Stimulated activated CD4-positive, alpha-beta T cell treated with anti-CD3 and anti-CD28 coated beads, Interleukin-15, amount 100 ng/mL, for 48 hours (primary cell): ENCODE results near the gene SDSL.

Source experiments
- DNase-seq, 2 donors: peaks; one replicate each; pipeline ENCODE4 v3.0.0-alpha.2; 2020; ENCODE audit warnings: low read depth in 2 of 2

The SDSL gene

DNA sequence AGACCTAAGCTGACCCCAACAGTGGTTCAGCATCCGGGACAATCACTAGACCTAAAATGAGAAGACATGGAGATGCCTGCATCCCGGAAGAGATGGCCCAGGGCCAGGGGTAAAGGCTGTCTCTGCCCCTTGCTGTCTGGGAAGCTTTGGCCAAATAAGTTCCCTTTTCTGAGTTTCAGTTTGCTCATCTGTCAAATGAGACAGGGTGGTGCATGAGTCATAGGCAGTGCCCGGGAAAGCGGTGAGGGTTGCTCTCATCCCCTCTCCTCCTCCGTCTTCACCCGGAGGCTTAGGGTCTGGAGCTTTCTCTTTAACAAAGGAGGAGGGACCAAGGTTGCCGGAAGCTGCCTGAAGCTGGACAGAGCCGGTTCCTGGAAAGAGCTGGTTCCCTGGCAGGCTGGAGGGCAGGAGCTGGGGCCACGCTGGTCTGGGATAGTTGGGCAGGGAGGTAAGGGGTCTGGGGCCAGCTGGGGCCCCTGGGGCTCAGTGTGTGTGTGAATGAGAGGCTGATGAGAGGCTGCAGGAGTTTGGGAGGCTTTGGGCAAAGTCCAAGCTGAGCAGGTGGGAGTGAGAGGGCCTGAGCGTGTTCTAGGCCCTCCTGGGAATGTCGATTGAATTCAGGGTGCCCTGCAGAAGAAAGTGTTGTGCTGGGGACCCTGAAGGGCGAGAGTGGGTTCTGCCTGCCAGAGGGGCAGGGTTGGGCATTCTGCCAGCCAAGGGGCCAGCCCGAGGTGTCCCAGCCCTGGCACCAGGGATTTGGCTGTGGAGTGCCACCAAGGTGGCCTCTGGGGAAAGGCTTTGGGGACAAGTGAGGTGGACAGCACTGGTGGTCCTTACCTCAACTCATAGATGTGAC lies at the start of gene SDSL:
SDSL (plus strand) TSS at position 351 of the 856 bp plus-strand sequence. CDS start 5,603 bp downstream, outside the sequence.
- DNase-seq, result peak; percentile 14 to 22

- DNase-seq, result no peak
Observed at GRCh38 chr12:113373440-113373839, 48.7 kb upstream of the SDSL start.

GRCh38 chr12:113373969-113374368 lies 48.2 kb upstream of the SDSL start:
- no peak for DNase-seq

DNA sequence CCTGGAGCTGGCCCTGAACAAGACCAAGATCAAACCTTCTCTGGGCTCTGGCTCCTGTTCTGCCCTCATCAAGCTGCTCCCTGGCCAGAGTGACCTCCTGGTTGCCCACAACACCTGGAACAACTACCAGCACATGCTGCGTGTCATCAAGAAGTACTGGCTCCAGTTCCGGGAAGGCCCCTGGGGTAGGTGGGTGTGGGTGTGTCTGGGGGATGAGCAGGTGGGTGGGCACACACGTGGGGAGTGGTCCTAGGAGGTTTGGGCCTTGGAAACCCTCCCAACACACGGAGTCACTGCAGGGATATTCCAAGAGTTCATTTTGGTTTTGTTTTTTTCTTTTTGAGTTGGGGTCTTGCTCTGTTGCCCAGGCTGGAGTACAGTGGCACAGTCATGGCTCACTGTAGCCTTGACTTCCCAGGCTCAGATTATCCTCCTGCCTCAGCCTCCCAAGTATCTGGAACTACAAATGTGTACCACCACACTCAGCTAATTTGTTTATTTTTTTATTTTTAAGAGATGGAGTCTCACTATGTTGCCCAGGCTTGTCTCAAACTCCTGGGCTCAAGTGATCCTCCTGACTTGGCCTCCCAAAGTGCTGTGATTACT lies 47.3 kb upstream of the SDSL start:
- DNase-seq, result no peak

GRCh38 chr12:113378291-113378690 lies 43.9 kb upstream of the SDSL start:
- no peak for DNase-seq

GRCh38 chr12:113381220-113381619 lies 41.0 kb upstream of the SDSL start:
- no peak for DNase-seq

DNA sequence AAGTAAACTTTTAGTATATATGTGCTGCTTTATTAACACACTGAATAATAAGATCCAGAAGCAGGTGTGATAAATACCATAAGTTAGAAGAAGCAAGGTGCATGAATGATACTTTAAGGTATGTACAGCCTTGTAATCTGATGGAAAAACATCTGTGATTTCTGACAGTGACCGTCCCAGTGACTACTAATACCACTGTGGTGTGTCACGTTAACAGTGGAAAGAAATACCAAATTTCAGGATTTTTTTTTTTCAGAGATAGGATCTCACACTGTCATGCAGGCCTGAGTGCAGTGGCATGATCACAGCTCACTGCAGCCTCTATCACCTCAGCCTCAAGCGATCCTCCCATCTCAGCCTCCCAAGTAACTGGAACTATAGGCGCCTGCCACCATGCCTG lies 40.0 kb upstream of the SDSL start:
- no peak for DNase-seq

DNA sequence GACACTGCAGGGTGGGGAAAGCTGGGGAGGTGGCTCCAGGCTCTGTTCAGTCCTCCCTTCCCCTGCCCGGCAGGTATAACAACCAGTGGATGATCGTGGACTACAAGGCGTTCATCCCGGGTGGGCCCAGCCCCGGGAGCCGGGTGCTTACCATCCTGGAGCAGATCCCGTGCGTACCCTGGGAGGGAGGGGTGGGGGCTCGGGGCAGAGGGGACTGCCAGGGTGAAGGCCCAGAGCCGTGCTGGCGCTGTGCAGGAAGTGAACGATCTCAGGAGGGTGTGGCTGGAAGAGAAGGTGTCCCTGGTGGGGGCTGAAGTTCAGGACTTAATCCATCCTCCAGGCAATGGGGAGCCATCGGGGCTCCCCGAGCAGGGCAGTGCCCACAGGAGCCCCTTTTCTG lies 37.4 kb upstream of the SDSL start:
- DNase-seq, result no peak

DNA sequence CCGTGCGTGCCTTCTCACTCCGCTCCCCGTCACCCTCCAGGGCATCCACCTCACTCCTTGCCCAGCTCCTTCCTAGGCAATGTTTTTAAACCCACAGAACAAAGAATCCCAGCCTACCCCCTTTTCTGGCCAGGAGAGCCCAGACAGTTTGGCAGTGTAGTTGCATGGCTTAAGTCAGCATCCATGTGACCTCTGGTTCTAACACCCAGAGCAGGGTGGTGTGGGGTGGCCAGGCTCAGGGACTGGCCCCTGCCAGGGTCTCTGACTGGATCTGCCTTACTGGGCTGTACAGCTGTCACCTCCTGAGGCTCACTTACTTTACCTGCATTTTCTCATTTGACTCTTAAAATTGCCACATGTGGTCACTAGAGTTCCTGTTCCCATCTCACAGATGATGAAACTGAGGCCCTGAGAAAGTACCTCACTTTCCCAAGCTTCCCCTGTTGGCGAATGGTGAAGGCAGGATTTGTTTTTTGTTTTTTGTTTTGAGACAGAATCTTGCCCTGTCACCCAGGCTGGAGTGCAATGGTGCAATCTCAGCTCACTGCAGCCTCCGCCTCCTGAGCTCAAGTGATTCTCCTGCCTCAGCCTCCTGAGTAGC lies 36.8 kb upstream of the SDSL start:
- no peak for DNase-seq

- DNase-seq, result no peak
Observed at GRCh38 chr12:113386866-113387566, 35.2 kb upstream of the SDSL start.

- DNase-seq, result no peak
Observed at GRCh38 chr12:113387631-113388030, 34.5 kb upstream of the SDSL start.

DNA sequence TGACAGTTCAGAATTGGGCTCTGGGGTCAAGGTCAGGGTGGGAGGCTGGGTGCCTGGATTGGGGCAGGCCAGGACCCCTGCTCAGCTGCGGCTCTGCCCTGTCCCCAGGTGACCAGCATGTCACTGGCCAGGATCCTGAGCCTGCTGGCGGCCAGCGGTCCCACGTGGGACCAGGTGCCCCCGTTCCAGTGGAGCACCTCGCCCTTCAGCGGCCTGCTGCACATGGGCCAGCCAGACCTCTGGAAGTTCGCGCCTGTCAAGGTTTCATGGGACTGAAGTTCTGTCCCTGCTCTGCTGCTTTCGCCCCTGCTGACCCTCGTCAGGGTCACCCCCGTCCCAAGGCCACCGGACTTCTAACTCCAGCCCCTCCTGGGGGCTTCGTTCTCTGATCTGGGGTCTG lies 33.8 kb upstream of the SDSL start:
- DNase-seq, result no peak

DNA sequence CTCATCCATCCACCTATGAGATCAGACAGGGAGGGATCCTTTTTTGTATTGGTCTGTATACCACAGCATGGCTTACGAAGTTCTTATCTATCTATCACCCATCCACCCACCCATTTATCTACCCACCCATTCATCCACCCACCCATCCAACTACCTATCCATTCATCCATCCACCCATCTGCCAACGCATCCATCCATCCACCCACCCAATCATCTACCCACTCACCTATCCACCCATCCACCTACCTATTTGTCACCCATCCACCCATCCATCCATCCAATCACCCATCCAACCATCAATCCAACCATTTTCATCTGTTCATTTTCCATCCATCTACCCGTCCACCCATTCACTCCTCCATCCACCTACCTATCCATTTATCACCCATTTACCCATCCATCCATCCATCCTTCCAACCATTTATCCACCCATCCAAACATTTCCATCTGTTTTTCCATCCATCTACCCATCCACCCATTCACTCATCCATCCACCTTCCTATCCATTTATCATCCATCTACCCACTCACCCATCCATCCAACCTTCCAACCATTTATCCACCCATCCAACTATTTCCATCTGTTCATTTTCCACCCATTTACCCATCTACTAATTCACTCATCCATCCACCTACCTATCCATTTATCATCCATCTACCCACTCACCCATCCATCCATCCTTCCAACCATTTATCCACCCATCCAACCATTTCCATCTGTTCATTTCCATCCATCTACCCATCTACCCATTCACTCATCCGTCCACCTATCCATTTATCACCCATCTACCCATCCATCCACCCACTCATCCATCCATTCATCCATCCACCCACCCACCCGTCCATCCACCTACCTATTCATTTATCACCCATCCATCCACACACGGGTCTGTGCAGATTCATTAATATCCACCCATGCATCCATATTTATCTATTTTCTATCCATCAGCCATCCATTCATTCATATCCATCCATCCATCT lies 31.8 kb upstream of the SDSL start:
- no peak for DNase-seq

GRCh38 chr12:113391145-113391544 lies 31.0 kb upstream of the SDSL start:
- DNase-seq, result no peak

- DNase-seq, result no peak
Observed at GRCh38 chr12:113391650-113392337, 30.4 kb upstream of the SDSL start.

DNA sequence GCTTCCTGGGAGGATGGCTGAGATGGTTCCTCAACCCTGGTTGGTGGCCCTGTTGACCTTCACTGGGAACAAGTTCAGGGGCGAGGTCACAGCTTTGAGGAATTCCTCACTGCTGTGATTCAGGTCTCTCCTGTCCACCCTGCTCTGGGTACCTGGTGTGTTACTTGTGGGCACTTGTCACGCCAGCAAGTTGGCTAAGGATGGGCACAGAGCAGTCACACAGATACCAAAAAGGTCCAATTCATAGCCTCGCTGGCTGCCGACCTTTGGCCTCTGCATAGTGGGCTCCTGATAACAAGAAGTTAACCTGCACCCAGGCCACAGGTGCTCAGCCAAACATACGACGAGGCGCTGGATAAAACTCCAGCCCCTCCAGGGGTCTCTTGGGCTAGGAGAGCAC lies 29.7 kb upstream of the SDSL start:
- DNase-seq, result no peak

- no peak for DNase-seq
Observed at GRCh38 chr12:113392988-113393579, 29.1 kb upstream of the SDSL start.

GRCh38 chr12:113393749-113394148 lies 28.4 kb upstream of the SDSL start:
- DNase-seq, result no peak

- DNase-seq, result no peak
Observed at GRCh38 chr12:113395119-113395518, 27.1 kb upstream of the SDSL start.

DNA sequence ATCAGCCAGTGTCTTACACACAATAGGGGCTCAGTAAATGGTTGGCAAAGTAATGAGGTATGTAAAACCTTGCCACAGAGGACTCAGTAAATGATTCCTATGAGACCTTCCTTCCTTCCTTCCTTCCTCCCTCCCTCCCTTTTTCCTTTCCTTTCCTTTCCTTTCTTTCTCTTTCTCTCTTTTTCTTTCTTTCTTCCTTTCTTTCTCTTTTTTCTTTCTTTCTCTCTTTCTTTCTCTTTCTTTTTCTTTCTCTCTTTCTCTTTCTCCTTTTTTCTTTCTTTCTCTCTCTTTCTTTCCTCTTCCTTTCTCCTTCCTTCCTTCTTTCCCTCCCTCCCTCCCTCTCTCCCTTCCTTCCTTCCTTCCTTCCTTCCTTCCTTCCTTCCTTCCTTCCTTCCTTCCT lies 26.0 kb upstream of the SDSL start:
- no peak for DNase-seq
